HG03469 (cell line): ENCODE data around the gene IRF3.

Experiments used
- ATAC-seq: cut with Tn5 transposase; IDR thresholded peaks from one replicate; pipeline ENCODE4 v1.9.1; 2021; ENCODE audit warnings: mild to moderate bottlenecking, moderate library complexity, moderate number of reproducible peaks; ENCODE audit not compliant: unreplicated experiment

Gene IRF3

GRCh38 chr19:49665351-49666119 lies at the start of gene IRF3, which contains the start of gene BCL2L12:
TSS of gene IRF3 (minus strand) at chr19:49665857. CDS start at chr19:49664838, 1,019 bp downstream.
TSS of gene BCL2L12 (plus strand) at chr19:49665933. CDS start at chr19:49666693, 760 bp downstream.
- ATAC-seq = peak; percentile 61

- no peak for ATAC-seq
Observed at GRCh38 chr19:49713236-49713845, 47.7 kb upstream of the IRF3 start.

GRCh38 chr19:49712397-49712859 lies 46.8 kb upstream of the IRF3 start:
- no peak for ATAC-seq

- ATAC-seq = no peak
Observed at GRCh38 chr19:49710372-49710951, 44.8 kb upstream of the IRF3 start.

- no peak for ATAC-seq
Observed at GRCh38 chr19:49705919-49706318, 40.3 kb upstream of the IRF3 start.

- ATAC-seq = no peak
Observed at GRCh38 chr19:49704888-49705642, 39.4 kb upstream of the IRF3 start.

- ATAC-seq = no peak
Observed at GRCh38 chr19:49701271-49701786, 35.7 kb upstream of the IRF3 start.

- ATAC-seq = no peak
Observed at GRCh38 chr19:49700563-49700962, 34.9 kb upstream of the IRF3 start.

- no peak for ATAC-seq
Observed at GRCh38 chr19:49699364-49699763, 33.7 kb upstream of the IRF3 start.

- ATAC-seq = no peak
Observed at GRCh38 chr19:49696865-49697264, 31.2 kb upstream of the IRF3 start.

GRCh38 chr19:49696115-49696514 lies 30.5 kb upstream of the IRF3 start:
- no peak for ATAC-seq

- no peak for ATAC-seq
Observed at GRCh38 chr19:49692147-49692506, 26.5 kb upstream of the IRF3 start.

GRCh38 chr19:49691243-49692146 lies 25.8 kb upstream of the IRF3 start:
- no peak for ATAC-seq

- ATAC-seq = no peak
Observed at GRCh38 chr19:49690656-49691242, 25.1 kb upstream of the IRF3 start, which contains the start of gene CPT1C. TSS of gene CPT1C (plus strand) at chr19:49691116. CDS start at chr19:49692253, 1,137 bp downstream.

GRCh38 chr19:49690079-49690655 lies 24.5 kb upstream of the IRF3 start:
- no peak for ATAC-seq

GRCh38 chr19:49689133-49690078 lies 23.7 kb upstream of the IRF3 start, which contains the start of gene ADM5:
TSS of gene ADM5 (plus strand) at chr19:49689594. CDS start at chr19:49689838, 244 bp downstream.
- no peak for ATAC-seq

- no peak for ATAC-seq
Observed at GRCh38 chr19:49688531-49689132, 23.0 kb upstream of the IRF3 start.
